ENCODE data around the gene ABHD3. TPM values are rescaled to one million over a fixed set of nuclear protein-coding genes. Genes with fewer than 3 reads are reported as not detected.

Gene ABHD3
- polyA plus RNA-seq, 1 donor (not counting 4 experiments of a cell fraction or from before 2014, with no cell fraction given) = 31.6 TPM

- Histone ChIP-seq H3K36me3 (ENCODE audit: control insufficient read depth in 2 of 2, extremely low read depth in 1 of 2, insufficient read depth in 2 of 2, low read length in 2 of 2) (no peaks in the 10 kb centered on the region), H3K9me3 (ENCODE audit: control insufficient read depth, low read depth, low read length) (no peaks in the 10 kb centered on the region), H3K9ac (ENCODE audit: control insufficient read depth, extremely low read depth, insufficient read depth, low read length) (no peak overlapping the region), H3K27me3 (ENCODE audit: control insufficient read depth, extremely low read depth, insufficient read depth, low read length) (no peaks in the 10 kb centered on the region), H4K20me1 (ENCODE audit: control insufficient read depth, extremely low read depth, insufficient read depth, low read length) (no peaks in the 10 kb centered on the region), H3K4me2 (ENCODE audit: control insufficient read depth, extremely low read depth, insufficient read depth, low read depth, low read length) (no peak overlapping the region), H3K4me1 (ENCODE audit: control insufficient read depth, extremely low read depth, insufficient read depth, low read length) (peaks cover 5% of the 10 kb centered on the region), H3K4me3 (ENCODE audit: control insufficient read depth in 2 of 3, extremely low read depth in 1 of 3, insufficient read depth in 2 of 3, low read depth in 1 of 3, low read length in 3 of 3) (no peak overlapping the region), H3K9me1 (ENCODE audit: control insufficient read depth, extremely low read depth, insufficient read depth, low read length) (no peaks in the 10 kb centered on the region), H2AFZ (ENCODE audit: control insufficient read depth, low read length) (no peak overlapping the region), H3K79me2 (ENCODE audit: control insufficient read depth, insufficient read depth, low read length) (no peaks in the 10 kb centered on the region), H3K27ac (ENCODE audit: control insufficient read depth, insufficient read depth, low read length) (no peak overlapping the region)
- TF ChIP-seq CTCF (optimal IDR thresholded peaks at IDR 0.05 in 1 of 3, IDR thresholded peaks at IDR 0.05 in 1 of 3, conservative IDR thresholded peaks at IDR 0.05 in 1 of 3; ENCODE audit: extremely low read depth in 1 of 3, insufficient read depth in 2 of 3, low read length in 3 of 3) = no peak
- TF ChIP-seq EZH2 (IDR thresholded peaks at IDR 0.05; ENCODE audit: low read length) = no peak
- DNase-seq (ENCODE audit: low read depth, low spot score) (no peak), FAIRE-seq (no peak)
- dilution Hi-C loops (cut with MboI; ENCODE audit: extremely low pct_ligation_motif_present, low sequenced_read_pairs) = no loop called here
Observed at GRCh38 chr18:21735452-21736015, 31.0 kb upstream of the ABHD3 start.

- no peak for FAIRE-seq
- H3K36me3 ChIP-seq (ENCODE audit: control insufficient read depth in 2 of 2, extremely low read depth in 1 of 2, insufficient read depth in 2 of 2, low read length in 2 of 2) = no peaks in the 10 kb centered on the region
- dilution Hi-C loops (cut with MboI; ENCODE audit: extremely low pct_ligation_motif_present, low sequenced_read_pairs) = no loop called here
Observed at GRCh38 chr18:21733011-21733410, 28.4 kb upstream of the ABHD3 start.

More at GRCh38 chr18:21733011-21733410, 28.4 kb upstream of the ABHD3 start:
- H3K4me2 ChIP-seq (ENCODE audit: control insufficient read depth, extremely low read depth, insufficient read depth, low read depth, low read length) = no peak overlapping the region
- no peak overlapping the region for H2AFZ ChIP-seq (ENCODE audit: control insufficient read depth, low read length)
- no peaks in the 10 kb centered on the region for H3K4me1 ChIP-seq (ENCODE audit: control insufficient read depth, extremely low read depth, insufficient read depth, low read length)
- no peak for TF ChIP-seq EZH2 (IDR thresholded peaks at IDR 0.05; ENCODE audit: low read length)
- no peak for TF ChIP-seq CTCF (optimal IDR thresholded peaks at IDR 0.05 in 1 of 3, IDR thresholded peaks at IDR 0.05 in 1 of 3, conservative IDR thresholded peaks at IDR 0.05 in 1 of 3; ENCODE audit: extremely low read depth in 1 of 3, insufficient read depth in 2 of 3, low read length in 3 of 3)
- no peak overlapping the region for H3K9ac ChIP-seq (ENCODE audit: control insufficient read depth, extremely low read depth, insufficient read depth, low read length)
- no peak for DNase-seq (ENCODE audit: low read depth, low spot score)
- no peaks in the 10 kb centered on the region for H4K20me1 ChIP-seq (ENCODE audit: control insufficient read depth, extremely low read depth, insufficient read depth, low read length)
- no peaks in the 10 kb centered on the region for H3K27me3 ChIP-seq (ENCODE audit: control insufficient read depth, extremely low read depth, insufficient read depth, low read length)
- H3K27ac ChIP-seq (ENCODE audit: control insufficient read depth, insufficient read depth, low read length) = no peak overlapping the region
- H3K4me3 ChIP-seq (ENCODE audit: control insufficient read depth in 2 of 3, extremely low read depth in 1 of 3, insufficient read depth in 2 of 3, low read depth in 1 of 3, low read length in 3 of 3) = no peak overlapping the region
- H3K79me2 ChIP-seq (ENCODE audit: control insufficient read depth, insufficient read depth, low read length) = no peaks in the 10 kb centered on the region
- H3K9me1 ChIP-seq (ENCODE audit: control insufficient read depth, extremely low read depth, insufficient read depth, low read length) = no peaks in the 10 kb centered on the region
- H3K9me3 ChIP-seq (ENCODE audit: control insufficient read depth, low read depth, low read length) = no peaks in the 10 kb centered on the region
